Loucy (cell line): ENCODE measurements around the gene GJB6.
A peak's percentile ranks its signal among the peaks of the same experiment; 100 is the strongest.

Source experiments
- H2AFZ ChIP-seq: fragments of 200-600 bp; sonication (generic); 2 replicates; pipeline ENCODE4 v1.6.0; 2016; ENCODE audit warnings: antibody characterized with exemption, mild to moderate bottlenecking, low read length, moderate library complexity
- H3F3A ChIP-seq: fragments of 200-600 bp; 2 replicates; pipeline ENCODE4 v1.6.0; 2016; ENCODE audit warnings: antibody characterized with exemption, low read depth, mild to moderate bottlenecking
- H3K27me3 ChIP-seq: fragments of 200-600 bp; sonication (generic); 2 replicates; pipeline ENCODE4 v1.6.1; 2014; ENCODE audit warnings: low read length, mild to moderate bottlenecking; ENCODE audit not compliant: insufficient read depth, poor library complexity, severe bottlenecking
- H3K36me3 ChIP-seq: fragments of 200-600 bp; sonication (generic); 2 replicates; pipeline ENCODE4 v1.6.1; 2016; ENCODE audit warnings: low read length; ENCODE audit not compliant: insufficient read depth
- H3K4me1 ChIP-seq: fragments of 200-600 bp; sonication (generic); 2 replicates; pipeline ENCODE4 v1.5.1; 2014; ENCODE audit warnings: low read length, mild to moderate bottlenecking; ENCODE audit not compliant: insufficient read depth, poor library complexity, severe bottlenecking
- H3K4me2 ChIP-seq: fragments of 200-600 bp; sonication (generic); 2 replicates; pipeline ENCODE4 v1.6.0; 2014; ENCODE audit warnings: antibody characterized with exemption, low read length, low read depth, mild to moderate bottlenecking; ENCODE audit not compliant: poor library complexity, severe bottlenecking
- H3K4me3 ChIP-seq: fragments of 200-600 bp; sonication (generic); 2 replicates; pipeline ENCODE4 v1.5.1; 2014; ENCODE audit warnings: low read length, mild to moderate bottlenecking, mixed read lengths; ENCODE audit not compliant: poor library complexity, severe bottlenecking
- H3K79me2 ChIP-seq: fragments of 200-600 bp; sonication (generic); 2 replicates; pipeline ENCODE4 v1.6.1; 2014; ENCODE audit warnings: low read length; ENCODE audit not compliant: insufficient read depth
- H3K9ac ChIP-seq: fragments of 200-600 bp; sonication (generic); 2 replicates; pipeline ENCODE4 v1.6.0; 2014; ENCODE audit warnings: mild to moderate bottlenecking, low read depth, low read length, moderate library complexity; ENCODE audit not compliant: poor library complexity, severe bottlenecking
- H3K9me2 ChIP-seq: fragments of 200-600 bp; sonication (generic); replicated peaks from 2 replicates; pipeline ENCODE4 v1.6.1; 2016; ENCODE audit warnings: low read depth, low read length, mixed read lengths
- H3K9me3 ChIP-seq: fragments of 200-600 bp; sonication (generic); 2 replicates; pipeline ENCODE4 v1.6.1; 2014; ENCODE audit warnings: mild to moderate bottlenecking, antibody characterized with exemption, low read length, low read depth; ENCODE audit not compliant: insufficient read depth
- H4K20me1 ChIP-seq: fragments of 200-600 bp; sonication (generic); 2 replicates; pipeline ENCODE4 v1.6.0; 2014; ENCODE audit warnings: antibody characterized with exemption, low read length, mild to moderate bottlenecking; ENCODE audit not compliant: insufficient read depth, poor library complexity, severe bottlenecking
- CTCF ChIP-seq: fragments of 200-600 bp; sonication (generic); conservative IDR thresholded peaks from 2 replicates; pipeline ENCODE4 v1.5.1; 2014; ENCODE audit warnings: mild to moderate bottlenecking, antibody characterized with exemption, low read length
- EZH2phosphoT487 ChIP-seq: fragments of 200-600 bp; IDR thresholded peaks from 2 replicates; pipeline ENCODE4 v1.6.1; 2018; ENCODE audit warnings: antibody characterized with exemption, mild to moderate bottlenecking, moderate library complexity, borderline replicate concordance

The GJB6 gene

GRCh38 chr13:20193907-20194631, 38.0 kb downstream of the GJB6 start:
- no peaks in the 10 kb centered on the region for H3K27me3 ChIP-seq
- H3F3A ChIP-seq = no peaks in the 10 kb centered on the region
- no peaks in the 10 kb centered on the region for H3K4me1 ChIP-seq
- H3K9ac ChIP-seq = no peak overlapping the region
- no peaks in the 10 kb centered on the region for H3K79me2 ChIP-seq
- no peaks in the 10 kb centered on the region for H3K36me3 ChIP-seq
- peak overlapping the region; percentile 76 for H2AFZ ChIP-seq
- H4K20me1 ChIP-seq = no peaks in the 10 kb centered on the region
- H3K9me3 ChIP-seq = no peaks in the 10 kb centered on the region
- TF ChIP-seq CTCF (no peak), EZH2phosphoT487 (no peak)
- H3K9me2 ChIP-seq = no peaks in the 10 kb centered on the region
- peak overlapping the region; percentile 46 for H3K4me3 ChIP-seq
- H3K4me2 ChIP-seq = peak overlapping the region; percentile 49

GRCh38 chr13:20193162-20193906, 38.8 kb downstream of the GJB6 start:
- Histone ChIP-seq H3K4me3 (peak overlapping the region; percentile 46), H3K79me2 (no peaks in the 10 kb centered on the region), H2AFZ (peak overlapping the region; percentile 76), H3K27me3 (no peaks in the 10 kb centered on the region), H3K9me3 (no peaks in the 10 kb centered on the region), H3K4me2 (peak overlapping the region; percentile 49), H3K9ac (no peak overlapping the region), H3K4me1 (no peaks in the 10 kb centered on the region), H3F3A (no peaks in the 10 kb centered on the region), H4K20me1 (no peaks in the 10 kb centered on the region), H3K9me2 (no peaks in the 10 kb centered on the region), H3K36me3 (no peaks in the 10 kb centered on the region)
- TF ChIP-seq EZH2phosphoT487 = no peak
- no peak for TF ChIP-seq CTCF

- H3K79me2 ChIP-seq = no peaks in the 10 kb centered on the region
- H3K4me1 ChIP-seq = no peaks in the 10 kb centered on the region
- no peaks in the 10 kb centered on the region for H4K20me1 ChIP-seq
- TF ChIP-seq CTCF = no peak
- TF ChIP-seq EZH2phosphoT487 = no peak
- H3K27me3 ChIP-seq = no peaks in the 10 kb centered on the region
- H3F3A ChIP-seq = no peaks in the 10 kb centered on the region
- H3K4me2 ChIP-seq = peak within 1 kb of the TSS; percentile 49
- H3K9me3 ChIP-seq = no peaks in the 10 kb centered on the region
- peak within 1 kb of the TSS; percentile 76 for H2AFZ ChIP-seq
- no peaks in the 10 kb centered on the region for H3K9me2 ChIP-seq
- H3K36me3 ChIP-seq = no peaks in the 10 kb centered on the region
- no peak within 1 kb of the TSS for H3K9ac ChIP-seq
- peak within 1 kb of the TSS; percentile 46 for H3K4me3 ChIP-seq
These were observed 39.3 kb downstream of the GJB6 start, which contains the start of gene GJB2 for GRCh38 chr13:20192836-20193161. TSS of gene GJB2 (minus strand) at chr13:20192938. CDS start at chr13:20189581, 3,357 bp downstream.
